ENCODE measurements around the gene UNC50. TPM values are rescaled to one million over a fixed set of nuclear protein-coding genes. Genes with fewer than 3 reads are reported as not detected.

The UNC50 gene
- 27.9 TPM for total RNA-seq
- long read RNA-seq, transcript UNC50-201 (6 exons, 1,143 nt): major isoform, 23 of 45 reads
- long read RNA-seq, partial matches to known transcripts: 0 of 45 reads
- long read RNA-seq, other reads (novel, unspliced or antisense): 19 of 45 reads

- DNase-seq (ENCODE audit: low spot score): peak; percentile 95
- intact Hi-C loops (cut with DNase I): loop anchor here (5.0 to 10.0 kb wide), 2 partner anchors 46 to 164 kb away; partner anchors contain the start of gene INPP4A
These were observed at the start of gene UNC50, which contains the start of gene COA5 for GRCh38 chr2:98608116-98608961. Gene UNC50, plus strand, starts transcription at chr2:98608589. Its CDS starts 1,171 bp downstream, at chr2:98609760. Gene COA5, minus strand, starts transcription at chr2:98608512. Its CDS starts 107 bp downstream, at chr2:98608405.

GRCh38 chr2:98558852-98559530, 49.4 kb upstream of the UNC50 start:
- DNase-seq (ENCODE audit: low spot score): peak; percentile 41
- intact Hi-C loops (cut with DNase I): loop anchor here (10.0 kb wide), 1 partner anchor 74 kb away; no protein-coding TSS in a partner anchor

GRCh38 chr2:98559581-98559980, 48.8 kb upstream of the UNC50 start:
- DNase-seq (ENCODE audit: low spot score): peak; percentile 24
- intact Hi-C loops (cut with DNase I): loop anchor here (10.0 kb wide), 1 partner anchor 75 kb away; no protein-coding TSS in a partner anchor

- DNase-seq (ENCODE audit: low spot score): peak; percentile 82
- intact Hi-C loops (cut with DNase I): loop anchor here (5.0 to 10.0 kb wide), 2 partner anchors 47 to 146 kb away; partner anchors contain the start of genes COA5 and UNC50
These were observed 48.1 kb upstream of the UNC50 start for GRCh38 chr2:98560256-98560771.

- intact Hi-C loops (cut with DNase I): loop anchor here (5.0 to 10.0 kb wide), 2 partner anchors 46 to 146 kb away; partner anchors contain the start of genes COA5 and UNC50
These were observed 47.4 kb upstream of the UNC50 start for GRCh38 chr2:98561018-98561417.

GRCh38 chr2:98561902-98562695, 46.3 kb upstream of the UNC50 start:
- DNase-seq (ENCODE audit: low spot score): no peak
- intact Hi-C loops (cut with DNase I): loop anchor here (2.0 to 10.0 kb wide), 3 partner anchors 45 to 147 kb away; partner anchors contain the start of genes COA5, INPP4A and UNC50

More at GRCh38 chr2:98561018-98561417, 47.4 kb upstream of the UNC50 start:
- no peak for DNase-seq (ENCODE audit: low spot score)

GRCh38 chr2:98563394-98563793, 45.0 kb upstream of the UNC50 start:
- intact Hi-C loops (cut with DNase I): loop anchor here (2.0 to 10.0 kb wide), 3 partner anchors 44 to 149 kb away; partner anchors contain the start of genes COA5, INPP4A and UNC50
- DNase-seq (ENCODE audit: low spot score): peak; percentile 27

- peak; percentile 69 for DNase-seq (ENCODE audit: low spot score)
- intact Hi-C loops (cut with DNase I): loop anchor here (5.0 to 10.0 kb wide), 2 partner anchors 43 to 150 kb away; partner anchors contain the start of genes COA5 and UNC50
These were observed 43.8 kb upstream of the UNC50 start for GRCh38 chr2:98564541-98565132.

- intact Hi-C loops (cut with DNase I): loop anchor here (10.0 kb wide), 1 partner anchor 151 kb away; no protein-coding TSS in a partner anchor
- DNase-seq (ENCODE audit: low spot score): peak; percentile 60
These were observed 43.0 kb upstream of the UNC50 start for GRCh38 chr2:98565286-98565860.

GRCh38 chr2:98565941-98566340, 42.4 kb upstream of the UNC50 start:
- peak; percentile 64 for DNase-seq (ENCODE audit: low spot score)
- intact Hi-C loops (cut with DNase I): loop anchor here (10.0 kb wide), 1 partner anchor 151 kb away; no protein-coding TSS in a partner anchor

GRCh38 chr2:98568161-98568956, 40.0 kb upstream of the UNC50 start:
- intact Hi-C loops (cut with DNase I): loop anchor here (10.0 kb wide), 1 partner anchor 154 kb away; no protein-coding TSS in a partner anchor
- DNase-seq (ENCODE audit: low spot score): no peak

GRCh38 chr2:98569197-98569793, 39.1 kb upstream of the UNC50 start:
- peak; percentile 78 for DNase-seq (ENCODE audit: low spot score)
- intact Hi-C loops (cut with DNase I): loop anchor here (10.0 kb wide), 1 partner anchor 154 kb away; no protein-coding TSS in a partner anchor

GRCh38 chr2:98569915-98570314, 38.5 kb upstream of the UNC50 start:
- intact Hi-C loops (cut with DNase I): loop anchor here (10.0 kb wide), 1 partner anchor 155 kb away; no protein-coding TSS in a partner anchor
- DNase-seq (ENCODE audit: low spot score): peak; percentile 44

GRCh38 chr2:98570356-98570755, 38.0 kb upstream of the UNC50 start:
- peak; percentile 51 for DNase-seq (ENCODE audit: low spot score)
- intact Hi-C loops (cut with DNase I): no loop called here

- intact Hi-C loops (cut with DNase I): no loop called here
- no peak for DNase-seq (ENCODE audit: low spot score)
These were observed 37.2 kb upstream of the UNC50 start for GRCh38 chr2:98571121-98571701.

GRCh38 chr2:98571796-98572195, 36.6 kb upstream of the UNC50 start:
- intact Hi-C loops (cut with DNase I): no loop called here
- no peak for DNase-seq (ENCODE audit: low spot score)

Data from cardiac septum (tissue), 1 donor.